PC-3 (cell line): ENCODE results near the gene RASSF4. TPM values are rescaled to one million over a fixed set of nuclear protein-coding genes. Genes with fewer than 3 reads are reported as not detected.

Experiments used
- ATAC-seq: fragments of 200-7000 bp; cut with Tn5 transposase; 2 replicates; pipeline ENCODE4 v1.9.1; 2020; ENCODE audit warnings: mild to moderate bottlenecking, moderate library complexity
- BruUV-seq: library from RNA; stranded (reverse); fragments of 400-500 nt; replicated peaks from 2 replicates; lab custom pipeline; 2021; lab: Mats Ljungman, UMichigan
- CTCF ChIA-PET: fragments of 300-600 bp; sonication (Branson Sonifier 250); formaldehyde crosslinking; loops from one replicate; lab custom pipeline; 2022; ENCODE audit warnings: antibody characterized with exemption; lab: Charles Lee
- POLR2A ChIA-PET: fragments of 300-600 bp; sonication (Branson Sonifier 250); formaldehyde crosslinking; loops from one replicate; lab custom pipeline; 2022; ENCODE audit warnings: antibody characterized with exemption; ENCODE audit not compliant: unreplicated experiment; lab: Charles Lee
- DNase-seq: peaks from one replicate; pipeline ENCODE4 v3.0.0-alpha.2; 2015
- H2AFZ ChIP-seq: fragments of 300-600 bp; sonication (generic); 2 replicates; pipeline ENCODE4 v1.6.0; 2016; ENCODE audit warnings: antibody characterized with exemption, low read length
- H3F3A ChIP-seq: fragments of 300-600 bp; sonication (generic); one replicate; pipeline ENCODE4 v1.6.0; 2017; ENCODE audit warnings: antibody characterized with exemption, low read length, control low read depth, mild to moderate bottlenecking; ENCODE audit not compliant: unreplicated experiment
- H3K27ac ChIP-seq: fragments of 300-600 bp; sonication (generic); 2 replicates; pipeline ENCODE4 v1.5.1; 2016; ENCODE audit warnings: mild to moderate bottlenecking, low read length
- H3K27me3 ChIP-seq: fragments of 300-600 bp; sonication (generic); 2 replicates; pipeline ENCODE4 v1.6.1; 2016; ENCODE audit warnings: low read length, mixed read lengths
- H3K36me3 ChIP-seq: fragments of 300-600 bp; sonication (generic); 2 replicates; pipeline ENCODE4 v1.6.1; 2016; ENCODE audit warnings: low read depth, mixed run types, low read length, mixed read lengths
- H3K4me1 ChIP-seq: fragments of 300-600 bp; sonication (generic); 2 replicates; pipeline ENCODE4 v1.5.1; 2016; ENCODE audit warnings: low read length; ENCODE audit not compliant: insufficient read depth
- H3K4me2 ChIP-seq: fragments of 300-600 bp; sonication (generic); 2 replicates; pipeline ENCODE4 v1.6.0; 2016; ENCODE audit warnings: low read length
- H3K4me3 ChIP-seq: fragments of 300-600 bp; sonication (generic); 2 replicates; pipeline ENCODE4 v1.5.1; 2016; ENCODE audit warnings: mild to moderate bottlenecking, low read length, mixed read lengths
- H3K79me2 ChIP-seq: fragments of 300-600 bp; sonication (generic); 2 replicates; pipeline ENCODE4 v1.6.1; 2017; ENCODE audit warnings: low read length, mixed read lengths
- H3K9ac ChIP-seq: fragments of 300-600 bp; sonication (generic); 2 replicates; pipeline ENCODE4 v1.6.0; 2016; ENCODE audit warnings: mild to moderate bottlenecking, low read length
- H3K9me2 ChIP-seq: fragments of 300-600 bp; sonication (generic); replicated peaks from 2 replicates; pipeline ENCODE4 v1.6.1; 2016; ENCODE audit warnings: mixed run types, low read length, mixed read lengths
- H3K9me3 ChIP-seq: fragments of 300-600 bp; sonication (generic); 2 replicates; pipeline ENCODE4 v1.6.1; 2016; ENCODE audit warnings: low read length, mixed read lengths
- H4K20me1 ChIP-seq: fragments of 300-600 bp; sonication (generic); 2 replicates; pipeline ENCODE4 v1.6.1; 2016; ENCODE audit warnings: low read length, mixed read lengths
- EZH2 ChIP-seq: fragments of 300-600 bp; sonication (generic); IDR thresholded peaks from one replicate; pipeline ENCODE4 v1.6.1; 2017; ENCODE audit warnings: antibody characterized with exemption, mild to moderate bottlenecking, low read length; ENCODE audit not compliant: unreplicated experiment
- EZH2phosphoT487 ChIP-seq: fragments of 300-600 bp; sonication (generic); IDR thresholded peaks from 2 replicates; pipeline ENCODE4 v1.6.1; 2018; ENCODE audit warnings: mild to moderate bottlenecking, antibody characterized with exemption, low read length, borderline replicate concordance
- intact Hi-C: fragments of 100-400 bp; cut with micrococcal nuclease; formaldehyde crosslinking; loops from 2 replicates; pipeline ENCODE4 v1.9.0; 2023
- total RNA-seq: library from RNA; depleted of rRNA; stranded (reverse); fragments of >200 nt; gene quantifications from 2 replicates; pipeline ENCODE4 v1.2.3, GENCODE V29; 2014
- TF ChIP-seq, protein P1 (sequence below): fragments of 300-600 bp; sonication (generic); conservative IDR thresholded peaks from 2 replicates; pipeline ENCODE4 v1.5.1; 2017; ENCODE audit warnings: antibody characterized with exemption, low read depth, mild to moderate bottlenecking, low read length

Gene RASSF4
- total RNA-seq, 1 experiment from 2014 or later: 8.7 TPM

DNA sequence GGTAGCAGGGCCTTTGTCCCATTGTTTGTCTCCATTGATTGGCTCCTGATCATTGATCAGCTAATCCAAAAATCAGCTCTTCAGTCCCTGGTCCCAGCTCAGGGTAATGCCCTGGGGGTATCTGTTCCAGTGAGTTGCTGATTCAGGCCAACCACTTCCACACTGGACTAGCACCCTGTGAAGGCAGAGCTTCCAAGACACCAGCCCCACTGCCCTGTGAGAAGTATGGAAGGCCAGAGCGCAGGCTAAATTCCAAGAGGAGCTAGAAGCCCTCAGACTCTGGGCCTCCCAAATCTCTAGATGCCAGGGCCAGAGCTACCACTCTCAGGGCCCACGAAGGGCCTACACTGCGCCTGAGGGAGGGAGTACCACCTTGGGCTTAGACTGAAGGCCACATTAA, 38.1 kb upstream of the RASSF4 start:
- no peaks in the 10 kb centered on the region for H3K9me3 ChIP-seq
- H3K27ac ChIP-seq: no peak overlapping the region
- H3F3A ChIP-seq: no peaks in the 10 kb centered on the region
- no peaks in the 10 kb centered on the region for H3K9me2 ChIP-seq
- ChIA-PET POLR2A (no interaction called here), CTCF (no interaction called here)
- no TSS peak for BruUV-seq
- intact Hi-C loops: no loop called here
- no peaks in the 10 kb centered on the region for H4K20me1 ChIP-seq
- no peak for DNase-seq
- no peaks in the 10 kb centered on the region for H3K79me2 ChIP-seq
- H3K36me3 ChIP-seq: no peaks in the 10 kb centered on the region
- ATAC-seq: no peak
- H3K27me3 ChIP-seq: peaks cover 47% of the 10 kb centered on the region
- TF ChIP-seq EZH2 (no peak), EZH2phosphoT487 (no peak)
- TF ChIP-seq, protein P1, sequence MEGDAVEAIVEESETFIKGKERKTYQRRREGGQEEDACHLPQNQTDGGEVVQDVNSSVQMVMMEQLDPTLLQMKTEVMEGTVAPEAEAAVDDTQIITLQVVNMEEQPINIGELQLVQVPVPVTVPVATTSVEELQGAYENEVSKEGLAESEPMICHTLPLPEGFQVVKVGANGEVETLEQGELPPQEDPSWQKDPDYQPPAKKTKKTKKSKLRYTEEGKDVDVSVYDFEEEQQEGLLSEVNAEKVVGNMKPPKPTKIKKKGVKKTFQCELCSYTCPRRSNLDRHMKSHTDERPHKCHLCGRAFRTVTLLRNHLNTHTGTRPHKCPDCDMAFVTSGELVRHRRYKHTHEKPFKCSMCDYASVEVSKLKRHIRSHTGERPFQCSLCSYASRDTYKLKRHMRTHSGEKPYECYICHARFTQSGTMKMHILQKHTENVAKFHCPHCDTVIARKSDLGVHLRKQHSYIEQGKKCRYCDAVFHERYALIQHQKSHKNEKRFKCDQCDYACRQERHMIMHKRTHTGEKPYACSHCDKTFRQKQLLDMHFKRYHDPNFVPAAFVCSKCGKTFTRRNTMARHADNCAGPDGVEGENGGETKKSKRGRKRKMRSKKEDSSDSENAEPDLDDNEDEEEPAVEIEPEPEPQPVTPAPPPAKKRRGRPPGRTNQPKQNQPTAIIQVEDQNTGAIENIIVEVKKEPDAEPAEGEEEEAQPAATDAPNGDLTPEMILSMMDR: no peak
- H3K4me3 ChIP-seq: no peak overlapping the region
- no peaks in the 10 kb centered on the region for H3K4me1 ChIP-seq
- H2AFZ ChIP-seq: no peak overlapping the region
- no peak overlapping the region for H3K4me2 ChIP-seq
- H3K9ac ChIP-seq: no peak overlapping the region

DNA sequence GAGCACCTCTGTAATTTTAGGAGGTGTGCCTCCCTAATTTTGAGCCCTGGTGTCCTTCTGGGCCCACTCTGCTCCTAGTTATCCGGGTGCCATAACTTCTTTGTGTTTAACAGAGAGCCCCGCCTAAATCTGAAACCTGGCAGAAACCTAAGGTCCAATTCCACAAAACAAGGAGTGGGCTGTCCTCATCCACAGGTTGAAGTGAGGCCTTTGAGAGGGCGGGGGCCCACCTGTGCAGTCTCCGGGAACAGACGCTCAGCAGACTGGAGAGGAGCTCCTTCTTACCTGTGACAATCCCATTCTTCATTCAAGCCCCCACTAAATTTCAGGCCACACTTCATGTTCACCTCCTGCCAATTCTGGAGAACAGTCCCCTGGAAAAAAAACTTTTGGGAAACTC, 37.6 kb upstream of the RASSF4 start:
- no peak overlapping the region for H3K4me2 ChIP-seq
- H3K9me2 ChIP-seq: no peaks in the 10 kb centered on the region
- TF ChIP-seq, protein P1: no peak
- no peak for TF ChIP-seq EZH2phosphoT487
- no peak for TF ChIP-seq EZH2
- no peaks in the 10 kb centered on the region for H4K20me1 ChIP-seq
- no peak overlapping the region for H3K27ac ChIP-seq
- no TSS peak for BruUV-seq
- intact Hi-C loops: no loop called here
- H3K9ac ChIP-seq: no peak overlapping the region
- CTCF ChIA-PET: no interaction called here
- H3K79me2 ChIP-seq: no peaks in the 10 kb centered on the region
- no peaks in the 10 kb centered on the region for H3K4me1 ChIP-seq
- POLR2A ChIA-PET: no interaction called here
- DNase-seq (no peak), ATAC-seq (no peak)
- peaks cover 41% of the 10 kb centered on the region for H3K27me3 ChIP-seq
- H3K36me3 ChIP-seq: no peaks in the 10 kb centered on the region
- no peaks in the 10 kb centered on the region for H3K9me3 ChIP-seq
- H3K4me3 ChIP-seq: no peak overlapping the region
- no peaks in the 10 kb centered on the region for H3F3A ChIP-seq
- H2AFZ ChIP-seq: no peak overlapping the region

- Histone ChIP-seq H3K27ac (no peak overlapping the region), H2AFZ (no peak overlapping the region), H3K4me1 (no peaks in the 10 kb centered on the region), H4K20me1 (no peaks in the 10 kb centered on the region), H3K9ac (no peak overlapping the region), H3F3A (no peaks in the 10 kb centered on the region), H3K9me3 (no peaks in the 10 kb centered on the region), H3K9me2 (no peaks in the 10 kb centered on the region), H3K27me3 (peaks cover 41% of the 10 kb centered on the region), H3K4me2 (no peak overlapping the region), H3K36me3 (no peaks in the 10 kb centered on the region), H3K4me3 (no peak overlapping the region), H3K79me2 (no peaks in the 10 kb centered on the region)
- DNase-seq: no peak
- intact Hi-C loops: no loop called here
- no peak for ATAC-seq
- ChIA-PET POLR2A (no interaction called here), CTCF (no interaction called here)
- no TSS peak for BruUV-seq
- TF ChIP-seq EZH2phosphoT487 (no peak), EZH2 (no peak)
- TF ChIP-seq, protein P1: no peak
These were observed 36.6 kb upstream of the RASSF4 start for GRCh38 chr10:44922796-44923545.
